H9 (cell line): ENCODE data around the gene METTL26. TPM values are rescaled to one million over a fixed set of nuclear protein-coding genes. Genes with fewer than 3 reads are reported as not detected.

Experiments
- DNase-seq: peaks from one replicate; pipeline ENCODE4 v3.0.0-alpha.2; 2017
- H2AFZ ChIP-seq: one replicate; pipeline ENCODE4 v1.6.1; 2013; ENCODE audit warnings: mild to moderate bottlenecking, low read length, control low read depth, moderate library complexity
- H2AK5ac ChIP-seq: 2 replicates; pipeline ENCODE4 v1.6.1; 2013; ENCODE audit warnings: low read length, control low read depth, mixed read lengths; ENCODE audit not compliant: insufficient read length
- H2BK120ac ChIP-seq: one replicate; pipeline ENCODE4 v1.6.1; 2013; ENCODE audit warnings: low read depth, mild to moderate bottlenecking, low read length, control low read depth, inconsistent platforms; ENCODE audit not compliant: poor library complexity, severe bottlenecking
- H2BK12ac ChIP-seq: 2 replicates; pipeline ENCODE4 v1.6.1; 2013; ENCODE audit warnings: low read length, control low read depth, mixed read lengths, low read depth; ENCODE audit not compliant: insufficient read length
- H2BK15ac ChIP-seq: 2 replicates; pipeline ENCODE4 v1.6.1; 2013; ENCODE audit warnings: low read depth, low read length, control low read depth
- H2BK20ac ChIP-seq: one replicate; pipeline ENCODE4 v1.6.1; 2013; ENCODE audit warnings: low read depth, mild to moderate bottlenecking, low read length, control low read depth, inconsistent platforms; ENCODE audit not compliant: poor library complexity, severe bottlenecking
- H2BK5ac ChIP-seq: 2 replicates; pipeline ENCODE4 v1.6.1; 2013; ENCODE audit warnings: low read length, control low read depth, mixed read lengths; ENCODE audit not compliant: insufficient read length
- H3K14ac ChIP-seq: 2 replicates; pipeline ENCODE4 v1.6.1; 2013; ENCODE audit warnings: low read length, control low read depth; ENCODE audit not compliant: insufficient read depth
- H3K18ac ChIP-seq: 2 replicates; pipeline ENCODE4 v1.6.1; 2013; ENCODE audit warnings: low read depth, mild to moderate bottlenecking, mixed read lengths, low read length, control low read depth; ENCODE audit not compliant: insufficient read length
- H3K23ac ChIP-seq: 2 replicates; pipeline ENCODE4 v1.6.1; 2013; ENCODE audit warnings: low read length, control low read depth, mixed read lengths, low read depth; ENCODE audit not compliant: insufficient read length
- H3K23me2 ChIP-seq: 2 replicates; pipeline ENCODE4 v1.6.1; 2013; ENCODE audit warnings: low read depth, mild to moderate bottlenecking, mixed read lengths, low read length, control low read depth; ENCODE audit not compliant: insufficient read length, poor library complexity, severe bottlenecking
- H3K27ac ChIP-seq: 2 replicates; pipeline ENCODE4 v1.5.1; 2013; ENCODE audit warnings: low read length, control low read depth, mixed read lengths, low read depth; ENCODE audit not compliant: insufficient read length
- H3K27me3 ChIP-seq: 2 replicates; pipeline ENCODE4 v1.6.1; 2013; ENCODE audit warnings: low read length, control low read depth, inconsistent platforms; ENCODE audit not compliant: insufficient read depth
- H3K4ac ChIP-seq: 2 replicates; pipeline ENCODE4 v1.6.1; 2013; ENCODE audit warnings: low read depth, mild to moderate bottlenecking, control low read depth, inconsistent platforms, low read length, moderate library complexity
- H3K4me1 ChIP-seq: 2 replicates; pipeline ENCODE4 v1.6.1; 2013; ENCODE audit warnings: low read length, control low read depth, inconsistent platforms; ENCODE audit not compliant: insufficient read depth
- H3K4me2 ChIP-seq: 2 replicates; pipeline ENCODE4 v1.6.1; 2013; ENCODE audit warnings: low read length, control low read depth, mixed read lengths; ENCODE audit not compliant: insufficient read length, insufficient read depth
- H3K56ac ChIP-seq: 2 replicates; pipeline ENCODE4 v1.6.1; 2013; ENCODE audit warnings: low read depth, mild to moderate bottlenecking, mixed read lengths, low read length, control low read depth; ENCODE audit not compliant: insufficient read length
- H3K79me1 ChIP-seq: 2 replicates; pipeline ENCODE4 v1.6.1; 2013; ENCODE audit warnings: low read depth, mild to moderate bottlenecking, moderate library complexity, low read length, control low read depth, inconsistent platforms; ENCODE audit not compliant: insufficient read depth, poor library complexity, severe bottlenecking
- H3K79me2 ChIP-seq: 2 replicates; pipeline ENCODE4 v1.6.1; 2013; ENCODE audit warnings: low read length, control low read depth, inconsistent platforms; ENCODE audit not compliant: insufficient read depth
- H3K9ac ChIP-seq: 2 replicates; pipeline ENCODE4 v1.6.1; 2013; ENCODE audit warnings: low read length, control low read depth, mixed read lengths; ENCODE audit not compliant: insufficient read length; ENCODE audit errors: extremely low read depth
- H3K9me3 ChIP-seq: one replicate; pipeline ENCODE4 v1.6.1; 2013; ENCODE audit warnings: low read depth, low read length, inconsistent platforms; ENCODE audit not compliant: control insufficient read depth
- H3T11ph ChIP-seq: one replicate; pipeline ENCODE4 v1.6.1; 2013; ENCODE audit warnings: mild to moderate bottlenecking, low read length, control low read depth, inconsistent platforms
- H4K20me1 ChIP-seq: one replicate; pipeline ENCODE4 v1.6.1; 2013; ENCODE audit not compliant: control insufficient read depth, insufficient read length, insufficient read depth
- H4K5ac ChIP-seq: 2 replicates; pipeline ENCODE4 v1.6.1; 2013; ENCODE audit warnings: low read depth, mild to moderate bottlenecking, mixed read lengths, low read length, control low read depth; ENCODE audit not compliant: insufficient read length
- H4K8ac ChIP-seq: replicated peaks from 2 replicates; pipeline ENCODE4 v1.6.1; 2013; ENCODE audit warnings: low read length, control low read depth, mixed read lengths, low read depth; ENCODE audit not compliant: insufficient read length
- H4K91ac ChIP-seq: 2 replicates; pipeline ENCODE4 v1.6.1; 2013; ENCODE audit warnings: low read depth, mild to moderate bottlenecking, moderate library complexity, mixed read lengths, low read length, control low read depth; ENCODE audit not compliant: insufficient read length
- H3K27ac Mint-ChIP-seq, 3 experiments: 2 replicates in 2 of 3; 3 replicates in 1 of 3; pipeline ENCODE4 v1.8.0; 2020 to 2021; ENCODE audit warnings: mixed read lengths in 3 of 3, mild to moderate bottlenecking in 1 of 3, moderate library complexity in 1 of 3
- H3K27me3 Mint-ChIP-seq: 2 replicates; pipeline ENCODE4 v1.8.0; 2021; ENCODE audit warnings: low read depth, mild to moderate bottlenecking, moderate library complexity, mixed read lengths
- H3K36me3 Mint-ChIP-seq, 3 experiments: 2 replicates in 2 of 3; 3 replicates in 1 of 3; pipeline ENCODE4 v1.8.0; 2020 to 2021; ENCODE audit warnings: low read depth in 3 of 3, mixed read lengths in 3 of 3; ENCODE audit not compliant: insufficient read depth in 1 of 3
- H3K4me1 Mint-ChIP-seq, 2 experiments: 2 replicates each; pipeline ENCODE4 v1.8.0; 2020; ENCODE audit warnings: mixed read lengths in 2 of 2
- H3K4me3 Mint-ChIP-seq, 2 experiments: 2 replicates in 1 of 2; 3 replicates in 1 of 2; pipeline ENCODE4 v1.8.0; 2020 to 2021; ENCODE audit warnings: mild to moderate bottlenecking in 2 of 2, mixed read lengths in 2 of 2, moderate library complexity in 1 of 2
- H3K9me3 Mint-ChIP-seq, 2 experiments: 2 replicates in 1 of 2; 3 replicates in 1 of 2; pipeline ENCODE4 v1.8.0; 2020; ENCODE audit warnings: mild to moderate bottlenecking in 2 of 2, mixed read lengths in 2 of 2, moderate library complexity in 1 of 2
- CTCF ChIP-seq: fragments of 200-600 bp; sonication (generic); conservative IDR thresholded peaks from 3 replicates; pipeline ENCODE4 v1.8.0; 2021; ENCODE audit warnings: antibody characterized with exemption, mild to moderate bottlenecking
- WGBS: extraction: QIAGEN DNeasy Blood & Tissue Kit; methylation state at CpG from one replicate; pipeline ENCODE4 v1.1.7; 2013; ENCODE audit warnings: missing lambda C conversion rate, low lambda C conversion rate, mixed read lengths; ENCODE audit not compliant: insufficient read length; ENCODE audit errors: extremely low coverage; 5-methylcytosine and 5-hydroxymethylcytosine counted together
- total RNA-seq: library from RNA; stranded (reverse); gene quantifications from 2 replicates; pipeline ENCODE4 v1.2.1, GENCODE V29; 2021

Gene METTL26
- total RNA-seq, 1 experiment from 2014 or later = 108 TPM

GRCh38 chr16:681746-682427, 45.8 kb upstream of the METTL26 start:
- WGBS = no CpG with 5 or more reads among the region's 28 CpGs
- H4K20me1 ChIP-seq = no peaks in the 10 kb centered on the region
- no peak overlapping the region for H3K56ac ChIP-seq
- no peak for TF ChIP-seq CTCF
- no peak overlapping the region for H2BK20ac ChIP-seq
- H3K9me3 ChIP-seq = no peaks in the 10 kb centered on the region
- no peak overlapping the region for H2BK5ac ChIP-seq
- Mint-ChIP-seq H3K36me3 (peaks cover 14 to 37% (median 36%) of the 10 kb centered on the region in 3 experiments; a peak in 6 of 7 replicates), H3K27ac (0 out of 7 replicates have a peak overlapping the region, but pooled peaks of 1 of the 3 experiments have one; percentile 66), H3K9me3 (no peaks in the 10 kb centered on the region), H3K4me3 (peak overlapping the region; percentile 81 to 86), H3K27me3 (no peaks in the 10 kb centered on the region; the same call in 1 of the 2 replicates), H3K4me1 (peaks cover 14 to 32% of the 10 kb centered on the region in 2 experiments)
- H3K4ac ChIP-seq = no peak overlapping the region
- H3K23me2 ChIP-seq = peaks cover 11% of the 10 kb centered on the region
- no peak overlapping the region for H4K8ac ChIP-seq
- H2AK5ac ChIP-seq = no peak overlapping the region
- peak overlapping the region; percentile 71 for H3K4me2 ChIP-seq
- DNase-seq = no peak
- no peak overlapping the region for H3K27ac ChIP-seq
- no peak overlapping the region for H3K23ac ChIP-seq
- no peak overlapping the region for H2BK120ac ChIP-seq
- peaks cover 2% of the 10 kb centered on the region; the same call in 1 of the 2 replicates for H3K79me2 ChIP-seq
- H4K91ac ChIP-seq = no peak overlapping the region
- no peak overlapping the region for H3K14ac ChIP-seq
- no peak overlapping the region for H2AFZ ChIP-seq
- no peaks in the 10 kb centered on the region for H3K79me1 ChIP-seq
- H3K18ac ChIP-seq = no peak overlapping the region
- H4K5ac ChIP-seq = no peak overlapping the region
- no peaks in the 10 kb centered on the region for H3K4me1 ChIP-seq
- H2BK15ac ChIP-seq = no peak overlapping the region
- no peak overlapping the region for H3T11ph ChIP-seq
- no peaks in the 10 kb centered on the region for H3K27me3 ChIP-seq
- H3K9ac ChIP-seq = no peak overlapping the region
- no peak overlapping the region for H2BK12ac ChIP-seq
